ENCODE results near the gene PDGFB.

PDGFB gene

GRCh38 chr22:39237318-39238100 is 7.3 kb downstream of the PDGFB start:
- no peaks in the 10 kb centered on the region for H3K79me2 ChIP-seq (ENCODE audit: insufficient read depth, low read depth)
- H3K27me3 ChIP-seq (ENCODE audit: insufficient read depth, low read depth): peaks cover 61% of the 10 kb centered on the region; the same call in 1 of the 2 replicates

DNA sequence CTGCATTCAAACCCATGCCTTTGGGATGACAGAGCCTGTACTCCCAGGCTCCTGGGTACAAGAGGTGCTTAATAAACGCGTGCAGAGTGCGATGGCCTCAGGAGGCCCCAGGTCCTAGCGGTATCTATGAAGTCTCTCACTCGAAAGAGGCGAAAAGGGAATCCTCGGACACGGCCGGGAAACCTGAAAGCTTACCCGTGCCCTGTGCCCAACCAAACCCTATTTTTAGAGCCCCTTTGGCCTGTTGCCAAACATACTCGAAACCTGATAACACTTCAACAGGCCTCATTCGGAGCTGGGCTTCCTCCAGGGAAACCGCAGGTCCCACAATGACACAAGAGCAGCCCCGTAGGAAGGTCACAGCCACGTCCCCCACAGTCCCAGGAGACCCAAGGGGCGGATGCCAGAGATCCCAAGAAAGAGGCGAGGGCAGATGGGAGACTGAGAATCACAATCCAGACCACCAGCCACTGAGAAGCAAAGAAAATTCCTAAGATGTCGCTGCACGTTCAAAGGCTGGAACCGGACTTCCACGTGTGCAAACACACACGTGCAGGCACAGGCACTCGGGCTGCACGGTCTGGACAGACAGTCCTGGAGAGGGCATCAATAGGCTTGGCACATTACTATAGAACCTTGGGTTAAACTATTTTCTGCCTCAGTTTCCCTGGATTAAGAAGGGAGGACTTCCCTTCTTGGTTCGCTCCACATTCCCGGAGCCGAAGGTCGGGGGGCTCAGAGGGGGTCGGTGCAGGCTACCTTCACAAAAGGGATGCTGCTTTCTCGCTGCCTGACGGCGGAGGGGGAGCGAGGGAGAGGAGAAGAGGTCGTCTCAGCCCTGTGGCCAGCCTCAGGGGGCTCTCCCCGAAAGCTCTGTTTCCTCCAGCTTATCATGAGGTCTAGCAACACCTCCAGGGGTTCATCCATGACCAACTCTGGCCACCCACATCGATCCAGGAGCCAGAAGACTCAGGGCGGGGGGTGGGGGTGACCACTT is 8.2 kb downstream of the PDGFB start:
- Histone ChIP-seq H2AFZ (ENCODE audit: low read depth) (no peak overlapping the region), H3K4me1 (ENCODE audit: low read depth, poor library complexity, severe bottlenecking) (peaks cover 20% of the 10 kb centered on the region), H3K4me3 (IDR thresholded peaks at IDR 0.05; ENCODE audit: insufficient read depth, low read depth, low read length) (no peak overlapping the region), H4K20me1 (ENCODE audit: insufficient read depth) (no peaks in the 10 kb centered on the region), H3K27ac (no peak overlapping the region), H3K79me2 (ENCODE audit: insufficient read depth, low read depth) (no peaks in the 10 kb centered on the region), H3K9ac (no peak overlapping the region), H3K4me2 (peak overlapping the region; percentile 49), H3K36me3 (ENCODE audit: insufficient read depth) (no peaks in the 10 kb centered on the region), H3K27me3 (ENCODE audit: insufficient read depth, low read depth) (peaks cover 68% of the 10 kb centered on the region; the same call in 1 of the 2 replicates)
- TF ChIP-seq, protein P1, sequence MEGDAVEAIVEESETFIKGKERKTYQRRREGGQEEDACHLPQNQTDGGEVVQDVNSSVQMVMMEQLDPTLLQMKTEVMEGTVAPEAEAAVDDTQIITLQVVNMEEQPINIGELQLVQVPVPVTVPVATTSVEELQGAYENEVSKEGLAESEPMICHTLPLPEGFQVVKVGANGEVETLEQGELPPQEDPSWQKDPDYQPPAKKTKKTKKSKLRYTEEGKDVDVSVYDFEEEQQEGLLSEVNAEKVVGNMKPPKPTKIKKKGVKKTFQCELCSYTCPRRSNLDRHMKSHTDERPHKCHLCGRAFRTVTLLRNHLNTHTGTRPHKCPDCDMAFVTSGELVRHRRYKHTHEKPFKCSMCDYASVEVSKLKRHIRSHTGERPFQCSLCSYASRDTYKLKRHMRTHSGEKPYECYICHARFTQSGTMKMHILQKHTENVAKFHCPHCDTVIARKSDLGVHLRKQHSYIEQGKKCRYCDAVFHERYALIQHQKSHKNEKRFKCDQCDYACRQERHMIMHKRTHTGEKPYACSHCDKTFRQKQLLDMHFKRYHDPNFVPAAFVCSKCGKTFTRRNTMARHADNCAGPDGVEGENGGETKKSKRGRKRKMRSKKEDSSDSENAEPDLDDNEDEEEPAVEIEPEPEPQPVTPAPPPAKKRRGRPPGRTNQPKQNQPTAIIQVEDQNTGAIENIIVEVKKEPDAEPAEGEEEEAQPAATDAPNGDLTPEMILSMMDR (conservative IDR thresholded peaks at IDR 0.05; ENCODE audit: low read depth, low read length): no peak

More at GRCh38 chr22:39237318-39238100, 7.3 kb downstream of the PDGFB start:
- H3K4me2 ChIP-seq: no peak overlapping the region
- no peak overlapping the region for H3K27ac ChIP-seq
- H3K36me3 ChIP-seq (ENCODE audit: insufficient read depth): no peaks in the 10 kb centered on the region
- H2AFZ ChIP-seq (ENCODE audit: low read depth): no peak overlapping the region
- H3K4me1 ChIP-seq (ENCODE audit: low read depth, poor library complexity, severe bottlenecking): peaks cover 20% of the 10 kb centered on the region
- no peak overlapping the region for H3K4me3 ChIP-seq (IDR thresholded peaks at IDR 0.05; ENCODE audit: insufficient read depth, low read depth, low read length)
- H4K20me1 ChIP-seq (ENCODE audit: insufficient read depth): no peaks in the 10 kb centered on the region
- TF ChIP-seq, protein P1 (conservative IDR thresholded peaks at IDR 0.05; ENCODE audit: low read depth, low read length): no peak
- no peak overlapping the region for H3K9ac ChIP-seq

GRCh38 chr22:39234867-39235687 is 9.7 kb downstream of the PDGFB start:
- H3K79me2 ChIP-seq (ENCODE audit: insufficient read depth, low read depth): no peaks in the 10 kb centered on the region
- H3K4me1 ChIP-seq (ENCODE audit: low read depth, poor library complexity, severe bottlenecking): peaks cover 20% of the 10 kb centered on the region
- H3K27me3 ChIP-seq (ENCODE audit: insufficient read depth, low read depth): peaks cover 66% of the 10 kb centered on the region; the same call in 1 of the 2 replicates
- no peak overlapping the region for H2AFZ ChIP-seq (ENCODE audit: low read depth)
- TF ChIP-seq, protein P1 (conservative IDR thresholded peaks at IDR 0.05; ENCODE audit: low read depth, low read length): no peak
- H3K36me3 ChIP-seq (ENCODE audit: insufficient read depth): no peaks in the 10 kb centered on the region
- peak overlapping the region; percentile 49; the same call in 1 of the 2 replicates for H3K4me2 ChIP-seq
- no peak overlapping the region for H3K4me3 ChIP-seq (IDR thresholded peaks at IDR 0.05; ENCODE audit: insufficient read depth, low read depth, low read length)
- H4K20me1 ChIP-seq (ENCODE audit: insufficient read depth): no peaks in the 10 kb centered on the region
- H3K9ac ChIP-seq: no peak overlapping the region
- H3K27ac ChIP-seq: no peak overlapping the region

DNA sequence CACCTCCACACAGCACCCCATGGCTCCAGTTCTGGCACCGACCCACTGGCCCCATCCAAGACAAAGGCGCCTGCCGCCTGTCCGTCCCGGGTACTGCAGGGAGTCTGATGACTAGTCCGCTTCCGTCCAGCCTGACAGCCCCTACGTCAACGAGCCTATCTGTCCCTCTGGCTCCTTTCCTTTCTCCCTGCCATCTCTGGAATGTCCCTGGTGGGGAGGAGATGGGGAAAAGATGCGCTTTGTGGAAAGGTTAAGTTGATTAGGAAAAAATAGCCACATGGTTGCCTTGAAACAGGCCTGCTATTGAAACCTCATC is 10.4 kb downstream of the PDGFB start:
- TF ChIP-seq, protein P1 (conservative IDR thresholded peaks at IDR 0.05; ENCODE audit: low read depth, low read length): no peak
- Histone ChIP-seq H3K79me2 (ENCODE audit: insufficient read depth, low read depth) (no peaks in the 10 kb centered on the region), H3K9ac (no peak overlapping the region), H2AFZ (ENCODE audit: low read depth) (no peak overlapping the region), H3K27ac (no peak overlapping the region), H3K4me3 (IDR thresholded peaks at IDR 0.05; ENCODE audit: insufficient read depth, low read depth, low read length) (no peak overlapping the region), H3K4me2 (no peak overlapping the region), H3K4me1 (ENCODE audit: low read depth, poor library complexity, severe bottlenecking) (peaks cover 20% of the 10 kb centered on the region), H3K27me3 (ENCODE audit: insufficient read depth, low read depth) (peaks cover 68% of the 10 kb centered on the region; the same call in 1 of the 2 replicates), H3K36me3 (ENCODE audit: insufficient read depth) (no peaks in the 10 kb centered on the region), H4K20me1 (ENCODE audit: insufficient read depth) (no peaks in the 10 kb centered on the region)
